H1 (cell line): ENCODE results near the gene ITFG2. TPM values are rescaled to one million over a fixed set of nuclear protein-coding genes. Genes with fewer than 3 reads are reported as not detected.

Experiments
- CTCF ChIA-PET: fragments of 300-600 bp; sonication (Branson Sonifier 250); formaldehyde crosslinking; loops from one replicate; lab custom pipeline; 2021; ENCODE audit not compliant: partially characterized antibody; lab: Charles Lee
- POLR2A ChIA-PET: fragments of 300-600 bp; sonication (Branson Sonifier 250); formaldehyde crosslinking; loops from one replicate; lab custom pipeline; 2021; ENCODE audit warnings: inconsistent platforms; ENCODE audit not compliant: partially characterized antibody; lab: Charles Lee
- DNase-seq, 2 experiments: peaks; one replicate each; pipeline versions ENCODE4 v3.0.0 to v3.0.0-alpha.2; 2010 to 2022; ENCODE audit warnings: low spot score in 2 of 2, low read depth in 1 of 2, mixed read lengths in 1 of 2
- FAIRE-seq: peaks from 2 replicates; lab custom pipeline; 2011; peaks lifted over from hg19 to GRCh38; lab: Jason Lieb, UNC
- H2AFZ ChIP-seq: 2 replicates; pipeline ENCODE4 v1.8.1; 2012; ENCODE audit warnings: low read length, inconsistent platforms
- H2AK5ac ChIP-seq: 2 replicates; pipeline ENCODE4 v1.6.1; 2013; ENCODE audit warnings: low read depth, low read length
- H2BK120ac ChIP-seq: replicated peaks from 2 replicates; pipeline ENCODE3; 2013; ENCODE audit warnings: low read depth, low read length, inconsistent platforms
- H2BK12ac ChIP-seq: 2 replicates; pipeline ENCODE4 v1.6.1; 2013; ENCODE audit warnings: low read depth, low read length
- H2BK15ac ChIP-seq: 2 replicates; pipeline ENCODE4 v1.6.1; 2013; ENCODE audit warnings: low read length
- H2BK20ac ChIP-seq: 2 replicates; pipeline ENCODE4 v1.6.1; 2013; ENCODE audit warnings: low read length
- H2BK5ac ChIP-seq: 2 replicates; pipeline ENCODE4 v1.6.1; 2013; ENCODE audit warnings: low read depth, low read length
- H3K14ac ChIP-seq: 2 replicates; pipeline ENCODE4 v1.6.1; 2013; ENCODE audit warnings: inconsistent platforms; ENCODE audit not compliant: insufficient read length
- H3K18ac ChIP-seq: 2 replicates; pipeline ENCODE4 v1.6.1; 2013; ENCODE audit warnings: low read length; ENCODE audit errors: extremely low read depth
- H3K23ac ChIP-seq: 2 replicates; pipeline ENCODE4 v1.6.1; 2013; ENCODE audit warnings: inconsistent platforms; ENCODE audit not compliant: insufficient read length
- H3K23me2 ChIP-seq: 2 replicates; pipeline ENCODE4 v1.6.1; 2013; ENCODE audit warnings: low read depth, low read length
- H3K27ac ChIP-seq: 2 replicates; pipeline ENCODE4 v1.6.1; 2011; ENCODE audit warnings: low read depth, low read length, inconsistent platforms
- H3K27me3 ChIP-seq, 4 experiments: replicated peaks in 1 of 4; 1 replicate in 1 of 4; 2 replicates in 3 of 4; pipeline versions ENCODE4 v1.6.1 to v1.8.1; 2011 to 2013; ENCODE audit warnings: low read length in 3 of 4, mild to moderate bottlenecking in 3 of 4, inconsistent platforms in 2 of 4, mixed read lengths in 2 of 4, moderate library complexity in 1 of 4; ENCODE audit not compliant: control insufficient read depth in 3 of 4, insufficient read depth in 3 of 4; ENCODE audit errors: extremely low read depth in 1 of 4
- H3K36me3 ChIP-seq, 4 experiments: 2 replicates each; pipeline versions ENCODE4 v1.6.1 to v1.8.1; 2011 to 2013; ENCODE audit warnings: mild to moderate bottlenecking in 4 of 4, low read length in 3 of 4, moderate library complexity in 2 of 4, control low read depth in 1 of 4, inconsistent platforms in 1 of 4; ENCODE audit not compliant: insufficient read depth in 4 of 4, control insufficient read depth in 2 of 4
- H3K4ac ChIP-seq: replicated peaks from 2 replicates; pipeline ENCODE3; 2013; ENCODE audit warnings: low read length, low read depth, mixed read lengths, inconsistent platforms; ENCODE audit not compliant: insufficient read length
- H3K4me1 ChIP-seq, 4 experiments: replicated peaks in 1 of 4; 1 replicate in 1 of 4; 2 replicates in 3 of 4; pipeline versions ENCODE4 v1.6.1 to v1.8.1; 2011 to 2013; ENCODE audit warnings: low read length in 3 of 4, inconsistent platforms in 2 of 4, mixed read lengths in 1 of 4; ENCODE audit not compliant: insufficient read depth in 4 of 4, control insufficient read depth in 3 of 4
- H3K4me2 ChIP-seq, 2 experiments: 2 replicates each; pipeline versions ENCODE4 v1.6.1 to v1.8.1; 2011 to 2013; ENCODE audit warnings: low read depth in 2 of 2, low read length in 2 of 2, control low read depth in 1 of 2, inconsistent platforms in 1 of 2, mild to moderate bottlenecking in 1 of 2; ENCODE audit not compliant: insufficient read depth in 1 of 2
- H3K4me3 ChIP-seq, 4 experiments: fragments of 200-600, 300-600 bp in 1 of 4; sonication (generic), shearing (Covaris generic), sonication (Bioruptor Twin) in 1 of 4; 2 replicates each; pipeline versions ENCODE4 v1.5.1 to v1.8.1; 2011 to 2016; ENCODE audit warnings: low read length in 4 of 4, low read depth in 3 of 4, control low read depth in 2 of 4, inconsistent platforms in 2 of 4, mild to moderate bottlenecking in 2 of 4, mixed read lengths in 1 of 4, moderate library complexity in 1 of 4; ENCODE audit not compliant: insufficient read depth in 2 of 4; ENCODE audit errors: extremely low read depth in 1 of 4
- H3K56ac ChIP-seq: replicated peaks from 2 replicates; pipeline ENCODE3; 2013; ENCODE audit warnings: low read depth, mild to moderate bottlenecking, mixed read lengths, low read length, inconsistent platforms; ENCODE audit not compliant: insufficient read length
- H3K79me1 ChIP-seq: 2 replicates; pipeline ENCODE4 v1.6.1; 2013; ENCODE audit warnings: low read depth, low read length, control low read depth
- H3K79me2 ChIP-seq, 2 experiments: 2 replicates each; pipeline versions ENCODE4 v1.6.1 to v1.8.1; 2012 to 2013; ENCODE audit warnings: low read length in 2 of 2, mild to moderate bottlenecking in 2 of 2, inconsistent platforms in 1 of 2; ENCODE audit not compliant: insufficient read depth in 2 of 2, control insufficient read depth in 1 of 2
- H3K9ac ChIP-seq, 4 experiments: replicated peaks in 1 of 4; 1 replicate in 1 of 4; 2 replicates in 3 of 4; pipeline versions ENCODE4 v1.6.1 to v1.8.1; 2011 to 2013; ENCODE audit warnings: low read depth in 3 of 4, low read length in 3 of 4, control low read depth in 2 of 4, mild to moderate bottlenecking in 2 of 4, moderate library complexity in 2 of 4, inconsistent platforms in 1 of 4; ENCODE audit errors: extremely low read depth in 1 of 4
- H3K9me3 ChIP-seq, 2 experiments: 2 replicates each; pipeline versions ENCODE4 v1.6.1 to v1.8.1; 2012 to 2013; ENCODE audit warnings: mild to moderate bottlenecking in 2 of 2, moderate library complexity in 2 of 2, control low read depth in 1 of 2, inconsistent platforms in 1 of 2, low read depth in 1 of 2, low read length in 1 of 2, mixed read lengths in 1 of 2; ENCODE audit not compliant: insufficient read depth in 2 of 2
- H4K20me1 ChIP-seq, 2 experiments: replicated peaks in 1 of 2; 2 replicates each; pipeline versions ENCODE3 to v1.8.1; 2011 to 2013; ENCODE audit warnings: inconsistent platforms in 2 of 2, low read length in 2 of 2, mild to moderate bottlenecking in 1 of 2; ENCODE audit not compliant: insufficient read depth in 2 of 2, control insufficient read depth in 1 of 2
- H4K5ac ChIP-seq: 2 replicates; pipeline ENCODE4 v1.6.1; 2013; ENCODE audit warnings: low read length, low read depth, mixed read lengths, inconsistent platforms; ENCODE audit not compliant: insufficient read length
- H4K8ac ChIP-seq: 2 replicates; pipeline ENCODE4 v1.8.0; 2013; ENCODE audit warnings: mild to moderate bottlenecking, moderate library complexity, low read length, inconsistent platforms; ENCODE audit not compliant: insufficient read depth; ENCODE audit errors: extremely low read depth
- H4K91ac ChIP-seq: replicated peaks from 2 replicates; pipeline ENCODE3; 2013; ENCODE audit warnings: low read length, mixed read lengths, inconsistent platforms; ENCODE audit not compliant: insufficient read length
- ASH2L ChIP-seq: fragments of 200-600, 300-600 bp; sonication (generic); IDR thresholded peaks from one replicate; pipeline ENCODE4 v1.7.1; 2017; ENCODE audit warnings: low read length
- BACH1 ChIP-seq: IDR thresholded peaks from 2 replicates; pipeline ENCODE4 v1.6.1; 2012; ENCODE audit warnings: low read length, improper control_type of control experiment
- CHD1 ChIP-seq: IDR thresholded peaks from 2 replicates; pipeline ENCODE4 v1.6.1; 2012; ENCODE audit warnings: low read depth, low read length, improper control_type of control experiment
- CHD2 ChIP-seq: IDR thresholded peaks from 2 replicates; pipeline ENCODE4 v1.6.1; 2012; ENCODE audit warnings: low read length, improper control_type of control experiment
- CREB1 ChIP-seq: IDR thresholded peaks from 2 replicates; pipeline ENCODE4 v1.6.1; 2012; ENCODE audit warnings: inconsistent platforms
- GABPA ChIP-seq: IDR thresholded peaks from 2 replicates; pipeline ENCODE4 v1.6.1; 2011; ENCODE audit warnings: mild to moderate bottlenecking, low read length, moderate library complexity, borderline replicate concordance; ENCODE audit not compliant: insufficient read depth
- GTF2F1 ChIP-seq: IDR thresholded peaks from 2 replicates; pipeline ENCODE4 v1.6.1; 2012; ENCODE audit warnings: low read depth, low read length, improper control_type of control experiment, borderline replicate concordance
- TAF1 ChIP-seq: IDR thresholded peaks from 2 replicates; pipeline ENCODE4 v1.6.1; 2011; ENCODE audit warnings: mild to moderate bottlenecking, low read depth, low read length
- WGBS, 2 experiments: shearing (Covaris generic) in 1 of 2; methylation state at CpG; one replicate each; pipeline versions ENCODE4 v1.1.6 to v1.1.7; 2013 to 2015; ENCODE audit warnings: low lambda C conversion rate in 2 of 2, mixed read lengths in 2 of 2, inconsistent platforms in 1 of 2, low coverage in 1 of 2, missing lambda C conversion rate in 1 of 2; ENCODE audit not compliant: insufficient replicate concordance in 2 of 2, insufficient coverage in 1 of 2, insufficient read length in 1 of 2; ENCODE audit errors: extremely low coverage in 1 of 2, missing lambda C conversion rate in 1 of 2; 5-methylcytosine and 5-hydroxymethylcytosine counted together
- long read RNA-seq, 2 experiments: library from RNA in 1 of 2; library from capped mRNA in 1 of 2; stranded (forward); transcript quantifications; one replicate each; pipeline ENCODE4 v2.0.0, GENCODE V29; 2021; ENCODE audit warnings: inconsistent platforms in 1 of 2
- polyA minus RNA-seq, 3 experiments: library from RNA; depleted of rRNA, polyadenylated mRNA; stranded (reverse); fragments of >200 nt; gene quantifications; 1 replicate in 2 of 3; 2 replicates in 1 of 3; pipeline ENCODE4 v1.2.3, GENCODE V29; 2011
- polyA plus RNA-seq, 7 experiments: library from polyadenylated mRNA; depleted of rRNA in 3 of 7; stranded (reverse) in 5 of 7; unstranded in 2 of 7; fragments of >200 nt in 5 of 7; fragments of 200-250 nt in 2 of 7; gene quantifications; 1 replicate in 5 of 7; 2 replicates in 1 of 7; 4 replicates in 1 of 7; pipeline versions ENCODE4 v1.2.1 to v1.2.3, GENCODE V29; 2011 to 2013; ENCODE audit warnings: missing spikeins in 2 of 7, mixed read lengths in 2 of 7
- total RNA-seq: library from RNA; stranded (reverse); fragmentation: NEBNext Ultra II Directional; extraction: Animal tissue kit (Norgen Biotek cat#: 25700); gene quantifications from 2 replicates; pipeline ENCODE4 v1.2.1, GENCODE V29; 2021

Gene ITFG2
- 22.9 and 23.0 TPM in 2 replicates for total RNA-seq
- 15.0 and 20.8 TPM in 2 replicates for polyA plus RNA-seq (2011; rRNA removed)
- polyA plus RNA-seq (2011; cell fraction: cytosol; rRNA removed): 21.5 TPM
- polyA plus RNA-seq (2011; cell fraction: nucleus; rRNA removed): 47.7 TPM
- 39.0 to 45.0 TPM (median 40.5 TPM) in 4 replicates for polyA plus RNA-seq (2012, experiment 1 of 2)
- 16.1 TPM for polyA plus RNA-seq (2012, experiment 2 of 2)
- polyA plus RNA-seq (2013, experiment 1 of 2): 12.1 TPM
- 10.8 TPM for polyA plus RNA-seq (2013, experiment 2 of 2)
- 35.9 and 37.4 TPM in 2 replicates for polyA minus RNA-seq (2011; rRNA and poly(A)+ RNA removed)
- 17.5 TPM for polyA minus RNA-seq (2011; cell fraction: cytosol; rRNA and poly(A)+ RNA removed)
- polyA minus RNA-seq (2011; cell fraction: nucleus; rRNA and poly(A)+ RNA removed): 38.8 TPM
- long read RNA-seq, experiment 1, partial matches to known transcripts: 0 of 3 reads
- long read RNA-seq, experiment 1, other reads (novel, unspliced or antisense): 3 of 3 reads
- long read RNA-seq, experiment 2, transcript ITFG2-201 (12 exons, 2,361 nt): major isoform, 8 of 25 reads
- long read RNA-seq, experiment 2, transcript ITFG2-211 (4 exons, 587 nt): minor isoform, 5 of 25 reads
- long read RNA-seq, experiment 2, partial matches to known transcripts: 4 of 25 reads
- long read RNA-seq, experiment 2, other reads (novel, unspliced or antisense): 8 of 25 reads

GRCh38 chr12:2812290-2813213, at the start of gene ITFG2:
Gene ITFG2, plus strand, starts transcription at chr12:2812668. Its CDS starts 93 bp downstream, at chr12:2812761.
- H3K18ac ChIP-seq: peak within 1 kb of the TSS; percentile 99
- H3K56ac ChIP-seq: peak within 1 kb of the TSS; percentile 73
- H2AFZ ChIP-seq: peak within 1 kb of the TSS; percentile 92
- peaks cover 0 to 3% (median 0%) of the 10 kb centered on the region in 4 experiments; a peak in 3 of 7 replicates for H3K4me1 ChIP-seq
- peaks cover 0 to 26% of the 10 kb centered on the region in 2 experiments; a peak in 2 of 4 replicates for H3K79me2 ChIP-seq
- H2BK15ac ChIP-seq: peak within 1 kb of the TSS; percentile 34
- no peak within 1 kb of the TSS; the same call in 1 of the 2 replicates for H2AK5ac ChIP-seq
- H4K8ac ChIP-seq: peak within 1 kb of the TSS; percentile 98; the same call in 1 of the 2 replicates
- CTCF ChIA-PET: interaction anchor here (0.6 to 3.4 kb wide), 18 partner anchors 12 to 258 kb away, joined by 3 to 19 read pairs (median 4); partner anchors contain the start of genes NRIP2 and TEX52
- H3K36me3 ChIP-seq: no peaks in the 10 kb centered on the region; a peak in 2 of 8 replicates
- H3K14ac ChIP-seq: no peak within 1 kb of the TSS
- FAIRE-seq (peak; percentile 83), DNase-seq (peak; percentile 96)
- peak within 1 kb of the TSS; percentile 86 to 99 (median 94) for H3K9ac ChIP-seq
- H2BK20ac ChIP-seq: no peak within 1 kb of the TSS
- no peaks in the 10 kb centered on the region; the same call in 1 of the 2 replicates for H3K79me1 ChIP-seq
- no peaks in the 10 kb centered on the region for H3K9me3 ChIP-seq
- H2BK5ac ChIP-seq: peak within 1 kb of the TSS; percentile 100
- POLR2A ChIA-PET: interaction anchor here (0.6 to 6.4 kb wide), 22 partner anchors 9 to 151 kb away, joined by 3 to 54 read pairs (median 4); partner anchors contain the start of genes FKBP4, NRIP2, TEAD4 and TEX52
- peak within 1 kb of the TSS; percentile 52 to 94 (median 72) for H3K4me3 ChIP-seq
- H4K5ac ChIP-seq: peak within 1 kb of the TSS; percentile 91
- H3K27ac ChIP-seq: peak within 1 kb of the TSS; percentile 97
- no peaks in the 10 kb centered on the region for H3K27me3 ChIP-seq
- H2BK120ac ChIP-seq: peak within 1 kb of the TSS; percentile 18
- peak within 1 kb of the TSS; percentile 95 for H4K91ac ChIP-seq
- H2BK12ac ChIP-seq: peak within 1 kb of the TSS; percentile 76; the same call in 1 of the 2 replicates
- H3K4me2 ChIP-seq: peak within 1 kb of the TSS; percentile 55 to 68
- 1% methylated on average over 48 of the region's 48 CpGs; no CpG with 5 or more reads in 1 of the 2 experiments for WGBS, 2 experiments
- H3K23me2 ChIP-seq: 0 out of 2 replicates have a peak, but pooled peaks cover 3% of the 10 kb centered on the region
- no peak within 1 kb of the TSS for H3K23ac ChIP-seq
- H3K4ac ChIP-seq: no peak within 1 kb of the TSS
- H4K20me1 ChIP-seq: no peaks in the 10 kb centered on the region
- TF ChIP-seq BACH1: no peak
- 0 out of 2 replicates have a peak, but pooled peaks have one; percentile 63 for TF ChIP-seq GTF2F1
- peak; percentile 91 for TF ChIP-seq ASH2L
- TF ChIP-seq CHD1: no peak
- TF ChIP-seq TAF1: peak; percentile 88
- TF ChIP-seq CHD2: peak; percentile 70
- TF ChIP-seq CREB1: peak; percentile 85
- peak; percentile 72; the same call in 1 of the 2 replicates for TF ChIP-seq GABPA
